HG03565 (cell line): ENCODE measurements around the gene TWF1.
"Not testable (repeated sequence)": the region's sequence is repeated elsewhere in the genome, so short reads cannot be mapped to it uniquely, and the experiment has no call there.

Source experiments
- ATAC-seq: cut with Tn5 transposase; IDR thresholded peaks from one replicate; pipeline ENCODE4 v1.9.1; 2021; ENCODE audit warnings: mild to moderate bottlenecking, moderate library complexity; ENCODE audit not compliant: unreplicated experiment

The TWF1 gene

GRCh38 chr12:43806737-43807072, 588 bp upstream of the TWF1 start:
- ATAC-seq = no peak

DNA sequence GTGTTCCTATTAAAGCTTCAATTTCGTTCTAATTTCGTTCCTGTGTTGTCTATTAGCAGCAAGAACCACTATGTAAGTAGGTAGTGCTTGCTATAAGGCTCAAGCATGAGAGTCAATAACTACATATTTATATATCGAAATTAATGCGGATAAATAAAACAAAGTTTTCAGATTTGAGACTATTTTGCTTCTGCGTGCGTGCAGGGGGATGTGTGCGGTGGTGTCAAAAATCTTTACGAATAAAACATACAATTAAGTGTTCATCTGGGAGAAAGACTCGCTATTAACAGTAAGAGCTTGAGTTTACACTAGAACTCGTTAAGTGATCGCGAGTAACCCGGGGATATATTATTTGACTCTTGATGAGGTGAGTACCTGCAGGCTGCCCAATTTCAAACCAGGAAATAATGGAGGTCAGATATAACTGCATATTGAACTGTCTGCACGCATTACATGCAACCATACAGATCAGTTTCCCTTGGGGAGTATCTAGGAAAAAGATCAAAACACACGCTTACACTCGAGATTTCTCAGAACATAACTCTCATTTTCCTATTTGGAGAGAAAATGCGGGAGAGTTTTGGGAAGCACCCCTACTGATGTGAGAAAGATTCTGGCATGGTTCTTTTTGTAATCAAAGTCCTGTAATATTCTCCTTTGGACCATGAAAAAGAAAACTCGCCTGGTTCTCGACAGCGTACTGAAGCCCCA, 813 bp downstream of the TWF1 start:
- no peak for ATAC-seq

DNA sequence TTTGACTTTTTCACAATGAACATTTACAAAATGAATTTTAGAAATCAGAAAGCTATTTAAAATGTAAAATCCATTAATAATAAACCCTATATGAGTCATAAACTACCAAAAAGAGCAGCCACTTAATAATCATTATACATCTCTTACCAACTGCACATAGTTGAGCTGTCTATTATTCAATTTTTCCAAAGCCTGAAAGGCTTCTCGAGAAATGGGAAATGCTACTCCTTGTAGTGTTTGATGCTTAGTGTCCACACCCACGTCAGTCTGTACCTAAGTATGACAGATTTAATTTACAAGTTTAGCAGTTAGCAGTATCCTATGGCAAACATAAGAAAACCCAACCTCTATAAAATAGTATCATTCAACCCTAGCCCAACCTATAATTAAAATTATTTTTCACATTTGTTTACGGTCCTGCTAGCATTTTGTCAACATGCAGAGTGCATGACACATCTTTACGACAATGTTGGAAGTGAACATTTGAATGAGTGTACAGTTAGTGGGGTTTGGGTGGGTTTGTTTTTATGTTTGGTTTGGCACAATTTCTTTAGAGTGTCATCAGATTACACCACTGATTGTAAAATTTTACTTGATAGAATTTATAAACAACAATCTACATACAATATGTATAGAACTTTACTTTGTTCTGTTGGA, 8.4 kb downstream of the TWF1 start:
- ATAC-seq = no peak

- ATAC-seq = no peak
These were observed 10.3 kb downstream of the TWF1 start for GRCh38 chr12:43795716-43796280.

- ATAC-seq = no peak
These were observed 16.2 kb downstream of the TWF1 start for GRCh38 chr12:43789941-43790340.

GRCh38 chr12:43786899-43787693, 19.0 kb downstream of the TWF1 start:
- ATAC-seq = no peak

DNA sequence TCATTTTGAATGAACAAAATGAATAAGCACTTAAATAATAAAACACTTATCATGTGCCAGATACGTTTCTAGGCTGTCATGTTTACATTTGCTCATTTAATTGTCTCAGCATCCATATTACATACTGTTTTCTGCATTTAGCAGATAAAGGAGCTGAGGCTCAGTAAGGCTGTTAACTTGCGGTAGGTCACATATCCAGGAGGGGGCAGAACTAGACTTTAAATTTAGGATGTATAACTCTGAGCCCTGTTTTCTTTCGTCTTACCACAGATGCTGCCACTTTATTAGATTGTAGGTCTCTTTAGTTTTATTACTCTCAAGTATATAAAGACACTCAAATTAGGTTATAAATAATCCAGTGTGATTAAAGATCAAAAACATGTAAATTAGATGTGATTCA, 29.6 kb downstream of the TWF1 start:
- peak; percentile 43 for ATAC-seq

GRCh38 chr12:43766291-43766690, 39.8 kb downstream of the TWF1 start:
- ATAC-seq = no peak

- no peak for ATAC-seq
These were observed 41.6 kb downstream of the TWF1 start for GRCh38 chr12:43764528-43764927.

DNA sequence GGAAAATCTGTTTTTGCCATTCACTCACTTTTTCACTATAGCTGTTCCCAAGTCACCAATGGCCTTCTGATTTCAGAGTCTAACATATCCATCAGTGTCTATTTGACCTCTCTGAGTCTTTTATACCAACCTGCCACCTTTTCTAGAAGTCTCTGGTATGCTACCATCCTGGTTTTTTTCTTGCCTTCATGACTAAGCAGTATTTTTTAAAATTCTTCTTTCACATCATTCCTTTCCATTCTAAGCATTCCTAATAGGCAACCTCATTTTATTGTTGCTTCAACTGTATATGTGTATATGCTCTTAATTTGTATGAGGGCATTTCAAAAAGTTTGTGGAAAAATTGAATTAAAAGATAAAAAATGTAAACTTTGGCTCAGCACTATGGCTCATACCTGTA, 42.3 kb downstream of the TWF1 start:
- no peak for ATAC-seq

GRCh38 chr12:43762596-43762995, 43.5 kb downstream of the TWF1 start:
- ATAC-seq = no peak

- no peak for ATAC-seq
These were observed 44.6 kb downstream of the TWF1 start for GRCh38 chr12:43761500-43761899.

GRCh38 chr12:43760396-43760795, 45.7 kb downstream of the TWF1 start:
- ATAC-seq = no peak

GRCh38 chr12:43758728-43759563, 47.2 kb downstream of the TWF1 start, which contains the start of the genes IRAK4 and PUS7L:
Gene IRAK4 (plus strand): TSS chr12:43758951. CDS start chr12:43768112, 9,161 bp downstream.
Gene PUS7L (minus strand): TSS chr12:43758790. CDS start chr12:43755245, 3,545 bp downstream.
- peak; percentile 98 for ATAC-seq

DNA sequence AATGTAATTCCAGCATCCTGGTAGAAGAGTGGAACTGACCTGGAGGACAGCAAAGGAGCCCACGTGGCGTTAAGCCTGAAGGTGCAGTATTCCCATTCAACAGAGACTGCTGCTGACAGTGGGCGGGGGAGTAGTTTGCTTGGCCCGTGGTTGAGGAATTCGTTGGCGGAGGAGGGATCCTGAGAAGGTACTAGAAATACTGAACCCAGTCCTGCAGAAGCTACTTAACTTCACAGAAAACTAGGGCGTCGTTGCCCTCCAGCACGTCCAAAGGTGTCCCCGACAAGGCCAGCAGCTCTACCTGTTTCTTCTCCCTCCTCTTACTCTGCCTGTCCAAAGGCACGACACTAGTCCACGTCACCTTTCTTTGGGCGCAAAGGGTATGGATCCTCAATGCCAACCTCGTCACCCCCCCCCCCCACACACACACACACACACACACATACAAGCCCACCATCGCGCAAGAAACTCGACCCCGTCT, 47.8 kb downstream of the TWF1 start:
- no peak for ATAC-seq

GRCh38 chr12:43754015-43754414, 52.1 kb downstream of the TWF1 start:
- ATAC-seq = no peak

DNA sequence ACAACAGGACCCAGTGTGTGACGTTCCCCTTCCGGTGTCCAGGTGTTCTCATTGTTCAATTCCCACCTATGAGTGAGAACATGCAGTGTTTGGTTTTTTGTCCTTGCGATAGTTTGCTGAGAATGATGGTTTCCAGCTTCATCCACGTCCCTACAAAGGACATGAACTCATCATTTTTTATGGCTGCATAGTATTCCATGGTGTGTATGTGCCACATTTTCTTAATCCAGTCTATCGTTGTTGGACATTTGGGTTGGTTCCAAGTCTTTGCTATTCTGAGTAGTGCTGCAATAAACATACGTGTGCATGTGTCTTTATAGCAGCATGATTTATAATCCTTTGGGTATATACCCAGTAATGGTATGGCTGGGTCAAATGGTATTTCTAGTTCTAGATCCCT, 54.8 kb downstream of the TWF1 start:
- ATAC-seq = not testable (repeated sequence)

- ATAC-seq = no peak
These were observed 55.3 kb downstream of the TWF1 start for GRCh38 chr12:43750814-43751213.

GRCh38 chr12:43749016-43749415, 57.1 kb downstream of the TWF1 start:
- ATAC-seq = no peak

DNA sequence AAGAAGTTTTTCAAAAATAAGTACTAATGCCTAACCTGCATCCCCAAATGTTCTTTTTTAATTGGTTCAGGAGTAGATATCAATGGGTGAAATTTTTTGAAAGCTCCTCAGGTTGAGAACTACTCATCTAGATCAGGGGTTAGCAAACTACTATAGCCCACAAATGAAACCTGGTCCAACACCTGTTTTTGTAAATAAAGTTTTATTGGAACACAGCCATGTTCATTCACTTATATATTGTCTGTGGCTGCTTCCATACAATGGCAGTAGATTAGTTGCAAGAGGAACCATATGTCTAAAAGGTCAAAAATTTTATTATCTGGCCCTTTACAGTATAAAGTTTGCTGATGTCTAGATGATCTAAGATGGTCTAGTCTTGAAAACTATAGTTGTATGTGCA, 61.3 kb downstream of the TWF1 start:
- ATAC-seq = no peak
